Cortex of kidney (tissue), 1 donor: Measurements from ENCODE around the gene DHCR24.

Experiments used
- DNase-seq: peaks from one replicate; lab custom pipeline; 2025; lab: John Stamatoyannopoulos, UW

DHCR24 gene

GRCh38 chr1:54865238-54866073 lies 21.5 kb downstream of the DHCR24 start:
- DNase-seq: no peak

GRCh38 chr1:54864460-54865208 lies 22.4 kb downstream of the DHCR24 start:
- no peak for DNase-seq

- no peak for DNase-seq
These were observed 23.7 kb downstream of the DHCR24 start for GRCh38 chr1:54863267-54863665.

- DNase-seq: no peak
These were observed 25.8 kb downstream of the DHCR24 start for GRCh38 chr1:54861070-54861761.

- no peak for DNase-seq
These were observed 27.1 kb downstream of the DHCR24 start for GRCh38 chr1:54859700-54860391.

GRCh38 chr1:54857746-54858561 lies 29.0 kb downstream of the DHCR24 start:
- no peak for DNase-seq

GRCh38 chr1:54857141-54857540 lies 29.9 kb downstream of the DHCR24 start:
- DNase-seq: no peak

- DNase-seq: no peak
These were observed 32.5 kb downstream of the DHCR24 start for GRCh38 chr1:54854381-54855020.

GRCh38 chr1:54853793-54854370 lies 33.1 kb downstream of the DHCR24 start:
- DNase-seq: no peak

GRCh38 chr1:54853096-54853792 lies 33.8 kb downstream of the DHCR24 start:
- no peak for DNase-seq

- DNase-seq: no peak
These were observed 35.0 kb downstream of the DHCR24 start for GRCh38 chr1:54851936-54852524.

- DNase-seq: no peak
These were observed 35.6 kb downstream of the DHCR24 start for GRCh38 chr1:54851406-54851805.

GRCh38 chr1:54850737-54851136 lies 36.3 kb downstream of the DHCR24 start:
- no peak for DNase-seq

- DNase-seq: no peak
These were observed 36.8 kb downstream of the DHCR24 start for GRCh38 chr1:54850069-54850730.

GRCh38 chr1:54849219-54850068 lies 37.6 kb downstream of the DHCR24 start:
- DNase-seq: no peak

- DNase-seq: no peak
These were observed 38.7 kb downstream of the DHCR24 start for GRCh38 chr1:54848134-54848948.

GRCh38 chr1:54846716-54847284 lies 40.2 kb downstream of the DHCR24 start:
- DNase-seq: no peak
